AG04450 (cell line): ENCODE measurements around the gene KCNJ6. TPM values are rescaled to one million over a fixed set of nuclear protein-coding genes. Genes with fewer than 3 reads are reported as not detected.
A peak's percentile ranks its signal among the peaks of the same experiment; 100 is the strongest.
"Not testable (repeated sequence)": the region's sequence is repeated elsewhere in the genome, so short reads cannot be mapped to it uniquely, and the experiment has no call there.

Experiments used
- CTCF ChIA-PET: fragments of 300-600, 350-600 bp; formaldehyde crosslinking; extraction: SDS; loops from one replicate; lab custom pipeline; 2022; ENCODE audit warnings: antibody characterized with exemption, inconsistent platforms; lab: Charles Lee
- POLR2A ChIA-PET: fragments of 350-600 bp; formaldehyde crosslinking; extraction: SDS; loops from one replicate; lab custom pipeline; 2021; ENCODE audit warnings: antibody characterized with exemption, inconsistent platforms; lab: Yijun Ruan, JAX
- DNase-seq: peaks from one replicate; pipeline ENCODE4 v3.0.0-alpha.2; 2011; ENCODE audit warnings: low read depth, low spot score
- H3K27ac ChIP-seq: one replicate; pipeline ENCODE4 v1.5.1; 2012; ENCODE audit warnings: low read depth, low read length, control low read depth
- H3K27me3 ChIP-seq: one replicate; pipeline ENCODE4 v1.6.0; 2012; ENCODE audit warnings: low read length; ENCODE audit not compliant: control insufficient read depth, insufficient read depth
- H3K4me3 ChIP-seq: 2 replicates; pipeline ENCODE4 v1.5.1; 2011; ENCODE audit warnings: mild to moderate bottlenecking, low read depth, low read length, control low read depth
- H3K9me3 ChIP-seq: 2 replicates; pipeline ENCODE4 v1.5.1; 2012; ENCODE audit warnings: low read length; ENCODE audit not compliant: control insufficient read depth, insufficient read depth
- polyA plus RNA-seq: library from polyadenylated mRNA; depleted of rRNA; stranded (reverse); fragments of >200 nt; gene quantifications from 2 replicates; pipeline ENCODE4 v1.2.3, GENCODE V29; 2011
- TF ChIP-seq, protein P1 (sequence below): IDR thresholded peaks from 2 replicates; pipeline ENCODE4 v1.5.1; 2011; ENCODE audit warnings: low read depth, low read length, control low read depth, inconsistent platforms

The KCNJ6 gene
- polyA plus RNA-seq, 1 experiment = 0.02 TPM

DNA sequence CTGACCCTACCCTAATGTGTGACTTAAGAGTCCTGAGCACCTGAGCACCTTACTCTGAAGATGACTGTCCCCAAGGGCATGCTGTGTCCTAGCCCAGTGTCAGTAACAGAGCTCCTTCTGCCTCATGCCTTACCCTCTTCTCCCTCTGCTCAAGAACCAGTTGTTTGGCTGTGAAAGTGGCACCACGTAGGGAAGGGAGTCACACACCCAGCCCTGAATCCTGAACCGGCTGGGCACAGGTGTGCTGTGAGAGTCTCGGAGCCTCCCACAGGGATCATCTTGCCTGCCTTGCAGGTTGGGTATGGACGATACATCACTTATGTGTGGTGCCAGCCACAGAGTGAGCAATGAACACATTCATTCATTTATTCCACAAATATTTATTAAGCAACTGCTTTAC lies 329.1 kb downstream of the KCNJ6 start:
- no peak overlapping the region for H3K4me3 ChIP-seq
- TF ChIP-seq, protein P1, sequence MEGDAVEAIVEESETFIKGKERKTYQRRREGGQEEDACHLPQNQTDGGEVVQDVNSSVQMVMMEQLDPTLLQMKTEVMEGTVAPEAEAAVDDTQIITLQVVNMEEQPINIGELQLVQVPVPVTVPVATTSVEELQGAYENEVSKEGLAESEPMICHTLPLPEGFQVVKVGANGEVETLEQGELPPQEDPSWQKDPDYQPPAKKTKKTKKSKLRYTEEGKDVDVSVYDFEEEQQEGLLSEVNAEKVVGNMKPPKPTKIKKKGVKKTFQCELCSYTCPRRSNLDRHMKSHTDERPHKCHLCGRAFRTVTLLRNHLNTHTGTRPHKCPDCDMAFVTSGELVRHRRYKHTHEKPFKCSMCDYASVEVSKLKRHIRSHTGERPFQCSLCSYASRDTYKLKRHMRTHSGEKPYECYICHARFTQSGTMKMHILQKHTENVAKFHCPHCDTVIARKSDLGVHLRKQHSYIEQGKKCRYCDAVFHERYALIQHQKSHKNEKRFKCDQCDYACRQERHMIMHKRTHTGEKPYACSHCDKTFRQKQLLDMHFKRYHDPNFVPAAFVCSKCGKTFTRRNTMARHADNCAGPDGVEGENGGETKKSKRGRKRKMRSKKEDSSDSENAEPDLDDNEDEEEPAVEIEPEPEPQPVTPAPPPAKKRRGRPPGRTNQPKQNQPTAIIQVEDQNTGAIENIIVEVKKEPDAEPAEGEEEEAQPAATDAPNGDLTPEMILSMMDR = no peak
- H3K27ac ChIP-seq = no peak overlapping the region
- ChIA-PET POLR2A (no interaction called here), CTCF (no interaction called here)
- no peak for DNase-seq
- H3K27me3 ChIP-seq = peaks cover 2% of the 10 kb centered on the region
- H3K9me3 ChIP-seq = no peaks in the 10 kb centered on the region

DNA sequence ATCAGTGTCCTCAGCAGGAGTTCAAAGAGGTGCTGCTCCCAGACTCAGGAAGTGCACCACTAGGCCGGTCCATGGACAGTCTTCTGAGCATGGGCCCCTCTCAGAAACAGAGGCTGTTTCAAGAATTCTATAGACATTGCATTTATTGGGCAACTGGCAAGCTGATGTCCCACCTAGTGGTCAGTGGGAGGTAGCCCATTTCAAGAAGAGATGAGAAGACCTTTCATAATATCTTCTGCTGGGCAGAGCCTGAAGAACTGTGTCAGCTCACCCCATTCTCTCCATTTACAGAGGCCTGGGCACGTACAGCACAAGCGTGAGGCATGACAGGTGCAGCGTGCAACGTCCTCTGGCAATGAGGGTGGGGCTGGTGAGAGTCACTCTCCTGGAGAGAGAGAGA lies 333.7 kb downstream of the KCNJ6 start:
- CTCF ChIA-PET = interaction anchor here (1.3 to 1.5 kb wide), 3 partner anchors 54 to 251 kb away, joined by 3 read pairs; no protein-coding TSS in a partner anchor

DNA sequence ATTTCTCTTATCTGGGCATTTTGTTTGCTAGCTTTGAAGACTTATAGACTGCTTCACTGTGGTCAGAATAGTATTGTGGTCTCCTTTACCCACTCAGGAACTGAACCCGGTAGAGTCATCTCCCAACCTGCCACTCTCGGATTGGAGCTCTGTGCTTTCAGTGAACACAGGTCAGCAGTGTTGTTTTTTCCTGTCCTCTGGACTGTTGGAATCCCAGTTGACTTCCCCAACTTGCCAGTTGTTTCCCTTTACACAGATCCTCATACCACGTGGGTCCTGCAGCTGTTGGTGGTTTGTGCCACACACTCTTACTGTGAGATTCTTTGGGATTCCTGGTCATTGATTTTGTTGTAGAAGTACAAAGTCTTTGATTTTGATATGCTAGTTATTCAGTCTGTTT lies 335.6 kb downstream of the KCNJ6 start:
- DNase-seq = no peak
- CTCF ChIA-PET = no interaction called here
- Histone ChIP-seq H3K27me3 (peaks cover 2% of the 10 kb centered on the region), H3K4me3 (no peak overlapping the region), H3K9me3 (peaks cover 3% of the 10 kb centered on the region; the same call in 1 of the 2 replicates), H3K27ac (no peak overlapping the region)
- POLR2A ChIA-PET = no interaction called here
- TF ChIP-seq, protein P1 = no peak

More for the DNA sequence above, 333.7 kb downstream of the KCNJ6 start:
- Histone ChIP-seq H3K4me3 (no peak overlapping the region), H3K9me3 (peaks cover 3% of the 10 kb centered on the region; the same call in 1 of the 2 replicates), H3K27me3 (peaks cover 2% of the 10 kb centered on the region), H3K27ac (no peak overlapping the region)
- TF ChIP-seq, protein P1 = peak; percentile 88
- DNase-seq = peak; percentile 29
- POLR2A ChIA-PET = interaction anchor here (0.6 to 1.0 kb wide), 2 partner anchors 19 to 23 kb away, joined by 3 to 6 read pairs; no protein-coding TSS in a partner anchor

DNA sequence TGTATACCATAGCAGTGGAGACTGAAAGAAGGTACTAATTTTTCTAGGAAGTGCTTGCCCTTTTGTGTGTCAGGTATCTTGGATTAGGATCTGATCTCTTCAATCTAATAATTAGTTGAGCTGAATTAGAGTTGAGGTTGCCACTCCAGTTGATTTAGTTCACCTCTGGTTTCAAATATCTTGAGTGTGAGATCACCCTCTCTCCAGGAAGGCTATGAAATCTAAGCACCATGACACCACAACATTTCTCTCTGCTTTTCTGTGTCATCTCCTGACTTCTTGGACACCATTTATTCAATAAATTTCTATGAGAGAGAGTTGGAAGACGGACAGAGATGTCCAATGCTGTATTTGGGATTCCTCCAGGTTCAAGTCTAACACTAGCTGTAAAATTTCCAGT lies 336.9 kb downstream of the KCNJ6 start:
- no peak for DNase-seq
- TF ChIP-seq, protein P1 = no peak
- CTCF ChIA-PET = interaction anchor here (0.6 kb wide), 1 partner anchor 122 kb away, joined by 3 read pairs; no protein-coding TSS in a partner anchor
- Histone ChIP-seq H3K27ac (no peak overlapping the region), H3K9me3 (peaks cover 3% of the 10 kb centered on the region; the same call in 1 of the 2 replicates), H3K27me3 (no peaks in the 10 kb centered on the region), H3K4me3 (no peak overlapping the region)
- POLR2A ChIA-PET = no interaction called here

DNA sequence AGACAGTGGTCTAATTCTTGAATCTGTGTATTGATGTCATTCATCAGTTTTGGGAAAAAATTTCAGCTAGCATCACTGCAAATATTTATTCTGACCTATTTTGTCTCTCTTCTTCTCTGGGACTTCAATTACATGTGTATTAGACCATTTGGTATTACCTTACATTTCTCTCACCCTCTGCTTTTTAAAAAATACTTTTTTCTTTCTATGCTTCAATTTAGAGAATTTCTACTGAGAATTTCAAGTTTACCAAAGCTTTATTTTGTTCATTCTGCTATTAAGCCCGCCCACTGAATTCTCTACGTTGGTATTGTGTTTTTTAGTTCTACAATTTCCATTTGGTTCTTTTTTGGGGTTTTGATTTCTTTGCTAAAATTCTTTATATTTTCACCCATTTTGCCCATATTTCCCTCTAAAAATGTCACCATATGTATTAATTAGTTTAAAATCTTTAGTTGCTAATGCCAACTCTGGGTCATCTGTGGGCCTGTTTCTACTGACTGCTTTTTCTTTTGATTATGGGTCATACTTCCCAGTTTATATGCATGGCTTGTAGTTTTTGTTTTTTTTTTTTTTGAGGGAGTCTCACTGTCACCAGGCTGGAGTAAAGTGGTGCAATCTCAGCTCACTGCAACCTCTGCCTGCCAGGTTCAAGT lies 337.7 kb downstream of the KCNJ6 start:
- Histone ChIP-seq H3K4me3 (no peak overlapping the region), H3K27ac (no peak overlapping the region), H3K9me3 (peaks cover 3% of the 10 kb centered on the region; the same call in 1 of the 2 replicates), H3K27me3 (no peaks in the 10 kb centered on the region)
- ChIA-PET CTCF (interaction anchor here (0.6 kb wide), 1 partner anchor 122 kb away, joined by 3 read pairs; no protein-coding TSS in a partner anchor), POLR2A (no interaction called here)
- no peak for DNase-seq
- TF ChIP-seq, protein P1 = no peak

DNA sequence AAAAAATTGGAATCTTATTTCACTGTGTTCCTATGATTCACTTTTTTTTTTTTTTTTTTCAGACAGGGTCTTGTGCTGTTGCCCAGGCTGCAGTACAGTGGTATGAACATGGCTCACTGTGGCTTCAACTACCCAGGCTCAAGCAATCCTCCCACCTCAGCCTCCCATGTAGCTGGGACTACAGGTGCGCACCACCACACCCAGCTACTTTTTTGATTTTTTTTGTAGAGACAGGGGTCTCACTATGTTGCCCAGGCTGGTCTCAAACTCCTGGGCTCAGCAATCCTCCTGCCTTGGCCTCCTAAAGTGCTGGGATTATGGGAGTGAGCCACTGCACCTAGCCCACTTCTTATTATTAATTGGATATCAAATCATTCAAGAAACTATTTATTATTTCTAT lies 339.3 kb downstream of the KCNJ6 start:
- POLR2A ChIA-PET = interaction anchor here (1.4 kb wide), 1 partner anchor 13 kb away, joined by 5 read pairs; no protein-coding TSS in a partner anchor
- CTCF ChIA-PET, H3K9me3 ChIP-seq, H3K4me3 ChIP-seq, H3K27me3 ChIP-seq, H3K27ac ChIP-seq, DNase-seq: not testable (repeated sequence)
